ENCODE data around the gene SERPINA3.

The SERPINA3 gene

GRCh38 chr14:94578712-94579111 lies 33.5 kb upstream of the SERPINA3 start:
- Mint-ChIP-seq H3K27ac (no peak overlapping the region), H3K4me3 (no peak overlapping the region), H3K9me3 (no peaks in the 10 kb centered on the region), H3K4me1 (no peaks in the 10 kb centered on the region), H3K27me3 (peaks cover 6% of the 10 kb centered on the region), H3K36me3 (no peaks in the 10 kb centered on the region)

- no peak within 1 kb of the TSS for H3K27ac Mint-ChIP-seq
- no peaks in the 10 kb centered on the region for H3K9me3 Mint-ChIP-seq
- H3K36me3 Mint-ChIP-seq: no peaks in the 10 kb centered on the region
- no peaks in the 10 kb centered on the region for H3K4me1 Mint-ChIP-seq
- no peak within 1 kb of the TSS for H3K4me3 Mint-ChIP-seq
- peaks cover 4% of the 10 kb centered on the region for H3K27me3 Mint-ChIP-seq
Measured at GRCh38 chr14:94581127-94581999, 30.8 kb upstream of the SERPINA3 start, which contains the start of gene SERPINA5. Gene SERPINA5, plus strand, starts transcription at chr14:94581426. Its CDS starts 5,937 bp downstream, at chr14:94587363.

- Mint-ChIP-seq H3K9me3 (no peaks in the 10 kb centered on the region), H3K4me1 (no peaks in the 10 kb centered on the region), H3K27ac (no peak overlapping the region), H3K36me3 (no peaks in the 10 kb centered on the region), H3K27me3 (peaks cover 7% of the 10 kb centered on the region), H3K4me3 (no peak overlapping the region)
Measured at GRCh38 chr14:94582199-94582750, 29.9 kb upstream of the SERPINA3 start.

- Mint-ChIP-seq H3K4me3 (no peak overlapping the region), H3K36me3 (no peaks in the 10 kb centered on the region), H3K9me3 (no peaks in the 10 kb centered on the region), H3K4me1 (no peaks in the 10 kb centered on the region), H3K27ac (no peak overlapping the region), H3K27me3 (peaks cover 7% of the 10 kb centered on the region)
Measured at GRCh38 chr14:94582851-94583250, 29.3 kb upstream of the SERPINA3 start.

- Mint-ChIP-seq H3K27ac (no peak overlapping the region), H3K4me3 (no peak overlapping the region), H3K4me1 (no peaks in the 10 kb centered on the region), H3K36me3 (no peaks in the 10 kb centered on the region), H3K9me3 (no peaks in the 10 kb centered on the region), H3K27me3 (peaks cover 7% of the 10 kb centered on the region)
Measured at GRCh38 chr14:94583557-94583956, 28.6 kb upstream of the SERPINA3 start.

- no peak overlapping the region for H3K27ac Mint-ChIP-seq
- H3K4me1 Mint-ChIP-seq: no peaks in the 10 kb centered on the region
- peaks cover 5% of the 10 kb centered on the region for H3K27me3 Mint-ChIP-seq
- no peaks in the 10 kb centered on the region for H3K36me3 Mint-ChIP-seq
- H3K4me3 Mint-ChIP-seq: no peak overlapping the region
- H3K9me3 Mint-ChIP-seq: no peaks in the 10 kb centered on the region
Measured at GRCh38 chr14:94584591-94585280, 27.5 kb upstream of the SERPINA3 start.

- no peak overlapping the region for H3K27ac Mint-ChIP-seq
- H3K9me3 Mint-ChIP-seq: no peaks in the 10 kb centered on the region
- H3K4me3 Mint-ChIP-seq: no peak overlapping the region
- no peaks in the 10 kb centered on the region for H3K4me1 Mint-ChIP-seq
- no peaks in the 10 kb centered on the region for H3K36me3 Mint-ChIP-seq
- peaks cover 2% of the 10 kb centered on the region for H3K27me3 Mint-ChIP-seq
Measured at GRCh38 chr14:94586635-94587034, 25.6 kb upstream of the SERPINA3 start.

GRCh38 chr14:94588311-94588710 lies 23.9 kb upstream of the SERPINA3 start:
- Mint-ChIP-seq H3K27me3 (peaks cover 2% of the 10 kb centered on the region), H3K9me3 (no peaks in the 10 kb centered on the region), H3K4me3 (no peak overlapping the region), H3K36me3 (no peaks in the 10 kb centered on the region), H3K4me1 (no peaks in the 10 kb centered on the region), H3K27ac (no peak overlapping the region)

- H3K36me3 Mint-ChIP-seq: no peaks in the 10 kb centered on the region
- H3K27me3 Mint-ChIP-seq: peaks cover 8% of the 10 kb centered on the region
- no peaks in the 10 kb centered on the region for H3K4me1 Mint-ChIP-seq
- no peak overlapping the region for H3K4me3 Mint-ChIP-seq
- no peaks in the 10 kb centered on the region for H3K9me3 Mint-ChIP-seq
- H3K27ac Mint-ChIP-seq: no peak overlapping the region
Measured at GRCh38 chr14:94591073-94591472, 21.1 kb upstream of the SERPINA3 start.

- Mint-ChIP-seq H3K9me3 (no peaks in the 10 kb centered on the region), H3K27ac (no peak overlapping the region), H3K4me3 (no peak overlapping the region), H3K36me3 (no peaks in the 10 kb centered on the region), H3K27me3 (peaks cover 10% of the 10 kb centered on the region), H3K4me1 (no peaks in the 10 kb centered on the region)
Measured at GRCh38 chr14:94591871-94592270, 20.3 kb upstream of the SERPINA3 start.

- H3K27ac Mint-ChIP-seq: no peak overlapping the region
- H3K36me3 Mint-ChIP-seq: no peaks in the 10 kb centered on the region
- no peaks in the 10 kb centered on the region for H3K4me1 Mint-ChIP-seq
- no peaks in the 10 kb centered on the region for H3K9me3 Mint-ChIP-seq
- no peak overlapping the region for H3K4me3 Mint-ChIP-seq
- peaks cover 7% of the 10 kb centered on the region for H3K27me3 Mint-ChIP-seq
Measured at GRCh38 chr14:94592457-94592856, 19.7 kb upstream of the SERPINA3 start.

- H3K36me3 Mint-ChIP-seq: no peaks in the 10 kb centered on the region
- no peaks in the 10 kb centered on the region for H3K4me1 Mint-ChIP-seq
Measured at GRCh38 chr14:94593376-94593748, 18.8 kb upstream of the SERPINA3 start.

GRCh38 chr14:94593749-94594431 lies 18.3 kb upstream of the SERPINA3 start:
- no peak overlapping the region for H3K27ac Mint-ChIP-seq
- no peak overlapping the region for H3K4me3 Mint-ChIP-seq
- no peaks in the 10 kb centered on the region for H3K36me3 Mint-ChIP-seq
- H3K27me3 Mint-ChIP-seq: peaks cover 7% of the 10 kb centered on the region
- no peaks in the 10 kb centered on the region for H3K9me3 Mint-ChIP-seq
- H3K4me1 Mint-ChIP-seq: no peaks in the 10 kb centered on the region

More at GRCh38 chr14:94593376-94593748, 18.8 kb upstream of the SERPINA3 start:
- Mint-ChIP-seq H3K4me3 (no peak overlapping the region), H3K27me3 (peaks cover 7% of the 10 kb centered on the region), H3K27ac (no peak overlapping the region), H3K9me3 (no peaks in the 10 kb centered on the region)

GRCh38 chr14:94594441-94594840 lies 17.8 kb upstream of the SERPINA3 start:
- Mint-ChIP-seq H3K9me3 (no peaks in the 10 kb centered on the region), H3K36me3 (no peaks in the 10 kb centered on the region), H3K4me3 (no peak overlapping the region), H3K27me3 (peaks cover 7% of the 10 kb centered on the region), H3K27ac (no peak overlapping the region), H3K4me1 (no peaks in the 10 kb centered on the region)

GRCh38 chr14:94595912-94596311 lies 16.3 kb upstream of the SERPINA3 start:
- no peak overlapping the region for H3K4me3 Mint-ChIP-seq
- H3K36me3 Mint-ChIP-seq: no peaks in the 10 kb centered on the region
- no peaks in the 10 kb centered on the region for H3K4me1 Mint-ChIP-seq
- no peaks in the 10 kb centered on the region for H3K9me3 Mint-ChIP-seq
- H3K27me3 Mint-ChIP-seq: peaks cover 7% of the 10 kb centered on the region
- H3K27ac Mint-ChIP-seq: no peak overlapping the region
